Aorta (tissue), 5 donors: ENCODE data around the gene EPN2. TPM values are rescaled to one million over a fixed set of nuclear protein-coding genes. Genes with fewer than 3 reads are reported as not detected.
A peak's percentile ranks its signal among the peaks of the same experiment; 100 is the strongest.
"Not testable (repeated sequence)": the region's sequence is repeated elsewhere in the genome, so short reads cannot be mapped to it uniquely, and the experiment has no call there.

Source experiments
- ATAC-seq: fragments of 200-7000 bp; cut with Tn5 transposase; one replicate; pipeline ENCODE4 v1.9.1; 2022; ENCODE audit warnings: moderate library complexity; ENCODE audit not compliant: low FRiP score
- DNase-seq, 2 donors: peaks; one replicate each; pipeline ENCODE4 v3.0.0-alpha.2; 2020
- H3K27ac ChIP-seq, 2 donors: one replicate each; pipeline ENCODE4 v1.5.1; 2013; ENCODE audit warnings: low read length in 2 of 2, mild to moderate bottlenecking in 2 of 2, moderate library complexity in 2 of 2, control low read depth in 1 of 2, inconsistent platforms in 1 of 2, low read depth in 1 of 2
- H3K27me3 ChIP-seq, 2 donors: one replicate each; pipeline ENCODE4 v1.6.1; 2013; ENCODE audit warnings: control low read depth in 1 of 2, low read length in 1 of 2, mild to moderate bottlenecking in 1 of 2, moderate library complexity in 1 of 2; ENCODE audit not compliant: insufficient read depth in 2 of 2, control insufficient read depth in 1 of 2
- H3K36me3 ChIP-seq, 2 donors: one replicate each; pipeline ENCODE4 v1.6.1; 2013; ENCODE audit warnings: control low read depth in 1 of 2, low read length in 1 of 2, mild to moderate bottlenecking in 1 of 2; ENCODE audit not compliant: insufficient read depth in 2 of 2, control insufficient read depth in 1 of 2
- H3K4me1 ChIP-seq, 2 donors: one replicate each; pipeline ENCODE4 v1.6.1; 2013; ENCODE audit warnings: low read length in 2 of 2, control low read depth in 1 of 2, mild to moderate bottlenecking in 1 of 2, moderate library complexity in 1 of 2; ENCODE audit not compliant: insufficient read depth in 2 of 2, control insufficient read depth in 1 of 2
- H3K4me3 ChIP-seq, 2 donors: one replicate each; pipeline ENCODE4 v1.5.1; 2013; ENCODE audit warnings: low read length in 2 of 2, control low read depth in 1 of 2, mild to moderate bottlenecking in 1 of 2
- H3K9me3 ChIP-seq: one replicate; pipeline ENCODE4 v1.6.1; 2013; ENCODE audit warnings: mild to moderate bottlenecking, low read length; ENCODE audit not compliant: control insufficient read depth
- WGBS, 2 donors: extraction: QIAGEN DNeasy Blood & Tissue Kit; methylation state at CpG; one replicate each; pipeline ENCODE4 v1.1.7; 2013; 5-methylcytosine and 5-hydroxymethylcytosine counted together
- intact Hi-C, 2 donors: fragments of 100-400 bp; cut with DNase I; formaldehyde crosslinking; loops; one replicate each; pipeline versions ENCODE4 v1.14.2 to v1.15.0; 2022
- polyA plus RNA-seq, 2 donors: library from polyadenylated mRNA; stranded (reverse); fragments of 200-250 nt; gene quantifications; one replicate each; pipeline ENCODE4 v1.2.3, GENCODE V29; 2013
- total RNA-seq, 2 donors: library from RNA; stranded (reverse); fragmentation: NEBNext Ultra II Directional; extraction: Animal tissue kit (Norgen Biotek cat#: 25700); gene quantifications; one replicate each; pipeline ENCODE4 v1.2.1, GENCODE V29; 2021
- donor health status: healthy with polysubstance abuse.
- donor health status: Bipolar disorder and iron deficiency.
- donor health status: DM: no; HTN: no; CAD: no.
- donor health status: DM: no; HTN: no; CAD: no.
- donor health status: DM: yes; HTN: yes; CAD: no.

Gene EPN2
- total and polyA plus RNA-seq, 4 donors, result 8.6 to 67.7 (median 40.1) TPM

DNA sequence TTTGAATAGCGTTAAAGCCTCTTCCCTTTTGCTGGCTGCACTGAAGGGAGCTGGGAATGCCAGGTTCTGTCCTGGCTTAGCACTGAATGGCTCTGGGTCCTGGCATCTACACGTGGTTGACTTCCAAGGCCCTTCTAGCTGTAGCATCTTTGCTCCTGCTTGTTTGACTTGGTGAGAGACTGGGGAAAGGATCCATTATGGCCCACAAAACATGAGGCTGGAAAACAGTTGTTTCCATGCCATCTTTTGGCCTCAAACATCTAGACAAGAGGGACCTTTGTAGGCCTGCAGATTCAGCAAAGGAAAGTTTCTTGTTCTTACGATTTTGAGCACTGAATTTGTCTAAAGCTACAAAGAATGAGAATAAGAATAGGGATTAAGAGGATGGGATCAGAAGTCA is 32.5 kb downstream of the EPN2 start:
- H3K36me3 ChIP-seq, result no peaks in the 10 kb centered on the region
- H3K4me1 ChIP-seq, result peaks cover 2 to 3% of the 10 kb centered on the region in 2 donors
- no peak overlapping the region for H3K4me3 ChIP-seq
- H3K27ac ChIP-seq, result no peak overlapping the region
- DNase-seq (no peak), ATAC-seq (no peak)
- no peaks in the 10 kb centered on the region for H3K27me3 ChIP-seq
- no peaks in the 10 kb centered on the region for H3K9me3 ChIP-seq
- 33 to 34% methylated on average over 3 of the region's 3 CpGs for WGBS, 2 donors
- intact Hi-C loops, result no loop called here

DNA sequence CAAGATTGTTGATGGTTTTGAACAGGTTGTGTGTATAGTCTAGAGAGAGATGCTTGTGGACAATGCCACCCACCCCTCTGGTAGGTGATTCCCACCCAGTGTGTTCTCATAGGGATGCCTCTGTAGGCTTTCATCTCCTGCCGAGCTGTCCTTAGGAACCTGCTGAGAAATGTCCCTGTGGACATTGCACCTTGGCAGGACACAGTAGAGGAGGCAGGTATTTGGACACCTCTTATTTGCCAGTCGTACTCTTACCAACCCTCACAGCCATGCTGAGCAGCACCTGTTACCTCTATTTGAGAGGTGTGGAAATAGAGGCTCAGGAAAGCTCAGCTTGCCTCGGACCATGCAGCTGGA is 33.2 kb downstream of the EPN2 start:
- no peak overlapping the region for H3K27ac ChIP-seq
- 65 to 79% methylated on average over 3 of the region's 3 CpGs for WGBS, 2 donors
- intact Hi-C loops, result no loop called here

DNA sequence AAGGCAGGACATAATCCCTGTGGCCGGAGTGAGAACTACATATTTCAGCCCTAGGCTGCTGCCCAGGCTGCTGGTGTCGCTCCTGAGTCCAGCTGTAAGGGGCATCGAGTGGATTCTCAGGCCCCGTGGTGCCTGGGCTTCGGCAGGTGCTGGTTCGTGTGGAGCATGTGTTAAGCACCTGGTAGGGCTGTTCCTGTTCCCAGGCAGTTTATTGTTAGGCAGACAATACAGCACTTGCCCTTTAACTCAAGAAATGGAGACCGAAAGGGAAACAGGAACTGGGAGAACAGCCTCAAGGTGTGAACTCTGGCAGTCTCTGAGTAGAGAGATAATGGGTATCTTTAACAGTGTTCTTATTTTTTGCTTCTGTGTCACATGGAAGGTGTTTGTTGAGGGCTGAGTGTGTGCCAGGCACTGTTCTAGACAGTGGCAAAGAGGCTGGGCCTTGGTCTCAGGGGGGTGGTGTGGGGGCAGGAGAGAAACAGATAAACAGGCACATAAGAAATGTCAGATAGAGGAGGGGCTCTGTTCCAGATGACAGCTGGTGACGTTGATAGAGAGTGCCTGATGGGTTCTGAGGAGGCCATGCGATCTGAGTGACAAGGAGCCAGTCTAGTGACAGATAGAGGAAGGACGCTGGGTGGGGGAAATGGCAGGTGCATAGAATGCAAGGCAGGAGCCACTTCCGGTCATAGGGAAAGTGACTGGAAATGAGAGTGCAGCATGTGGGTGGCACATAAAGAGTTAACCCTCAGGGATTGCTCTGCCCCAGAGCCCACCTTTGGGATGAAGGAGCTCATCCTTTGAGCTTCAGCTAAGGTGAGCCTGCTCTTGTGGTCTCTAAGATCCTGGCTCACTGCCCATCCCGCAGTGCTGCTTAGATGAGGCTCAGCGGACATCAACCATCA is 33.8 kb downstream of the EPN2 start:
- ATAC-seq, result no peak
- DNase-seq, result no peak
- H3K27me3 ChIP-seq, result no peaks in the 10 kb centered on the region
- peaks cover 2 to 3% of the 10 kb centered on the region in 2 donors for H3K4me1 ChIP-seq
- no peaks in the 10 kb centered on the region for H3K36me3 ChIP-seq
- H3K27ac ChIP-seq, result no peak overlapping the region
- H3K9me3 ChIP-seq, result no peaks in the 10 kb centered on the region
- H3K4me3 ChIP-seq, result no peak overlapping the region
- intact Hi-C loops, result no loop called here
- WGBS, 2 donors, result 69 to 77% methylated on average over 13 of the region's 13 CpGs

More for the DNA sequence above, 33.2 kb downstream of the EPN2 start:
- Histone ChIP-seq H3K9me3 (no peaks in the 10 kb centered on the region), H3K36me3 (no peaks in the 10 kb centered on the region), H3K4me3 (no peak overlapping the region), H3K4me1 (peaks cover 2 to 3% of the 10 kb centered on the region in 2 donors), H3K27me3 (no peaks in the 10 kb centered on the region)
- ATAC-seq (no peak), DNase-seq (no peak)

- no peak overlapping the region for H3K4me3 ChIP-seq
- no peak for DNase-seq
- peaks cover 2 to 3% of the 10 kb centered on the region in 2 donors for H3K4me1 ChIP-seq
- no peaks in the 10 kb centered on the region for H3K9me3 ChIP-seq
- H3K27ac ChIP-seq, result peak overlapping the region in 1 of 2 donors; percentile 2
- H3K36me3 ChIP-seq, result no peaks in the 10 kb centered on the region
- no peaks in the 10 kb centered on the region for H3K27me3 ChIP-seq
- ATAC-seq, result peak; percentile 9
- intact Hi-C loops, result no loop called here
- WGBS, 2 donors, result 20% methylated on average over 10 of the region's 10 CpGs
Measured at GRCh38 chr17:19271780-19272357, 34.7 kb downstream of the EPN2 start.

DNA sequence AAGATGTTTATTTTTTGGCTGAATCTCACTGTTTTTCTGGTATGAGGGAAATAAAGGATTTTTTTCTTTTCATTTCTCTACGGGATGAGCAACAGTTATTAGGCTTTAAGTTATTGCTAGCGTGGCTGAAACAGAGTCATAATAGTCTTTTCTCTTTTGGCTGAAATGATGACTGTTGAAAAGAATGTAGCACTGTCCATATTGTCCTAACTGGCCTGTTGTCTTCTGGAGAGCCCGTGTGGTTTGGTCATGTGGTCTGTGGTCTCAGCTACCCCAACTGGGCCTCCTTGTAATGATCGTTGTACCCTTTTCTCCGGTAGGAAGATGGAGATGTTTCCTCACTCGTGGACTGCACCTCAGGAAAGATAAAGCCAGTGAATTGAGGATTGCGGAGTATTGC is 36.6 kb downstream of the EPN2 start:
- Histone ChIP-seq H3K27me3 (no peaks in the 10 kb centered on the region), H3K4me3 (no peak overlapping the region), H3K36me3 (no peaks in the 10 kb centered on the region), H3K9me3 (no peaks in the 10 kb centered on the region), H3K27ac (no peak overlapping the region), H3K4me1 (peaks cover 2 to 3% of the 10 kb centered on the region in 2 donors)
- WGBS, 2 donors, result 85% methylated on average over 7 of the region's 7 CpGs
- intact Hi-C loops, result no loop called here
- ATAC-seq (no peak), DNase-seq (no peak)

DNA sequence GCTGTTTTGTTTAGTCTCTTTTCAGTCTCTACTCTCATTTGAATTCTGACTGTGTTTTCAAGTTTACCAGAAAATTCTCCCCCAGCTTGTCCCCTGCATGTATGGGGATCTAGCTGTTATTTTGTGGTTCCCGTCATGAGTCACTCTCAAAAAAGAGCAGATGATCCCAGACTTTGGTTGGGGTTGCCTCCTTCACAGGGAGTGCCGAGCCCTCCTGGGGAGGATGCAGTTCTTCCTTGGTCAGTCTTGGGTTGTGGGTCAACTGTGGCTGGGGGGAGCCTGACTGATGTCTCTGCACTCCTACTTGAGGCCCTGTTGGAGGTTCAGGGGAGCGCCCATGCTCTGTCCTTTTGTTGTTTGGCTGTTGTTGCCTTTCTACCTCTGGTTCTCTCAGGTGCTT is 37.7 kb downstream of the EPN2 start:
- 88 to 99% methylated on average over 3 of the region's 3 CpGs for WGBS, 2 donors
- no peaks in the 10 kb centered on the region for H3K9me3 ChIP-seq
- no peaks in the 10 kb centered on the region for H3K4me1 ChIP-seq
- no peaks in the 10 kb centered on the region for H3K27me3 ChIP-seq
- no peak for ATAC-seq
- H3K36me3 ChIP-seq, result no peaks in the 10 kb centered on the region
- DNase-seq, result peak in 1 of 2 donors; percentile 17
- H3K27ac ChIP-seq, result no peak overlapping the region
- H3K4me3 ChIP-seq, result no peak overlapping the region
- intact Hi-C loops, result no loop called here

DNA sequence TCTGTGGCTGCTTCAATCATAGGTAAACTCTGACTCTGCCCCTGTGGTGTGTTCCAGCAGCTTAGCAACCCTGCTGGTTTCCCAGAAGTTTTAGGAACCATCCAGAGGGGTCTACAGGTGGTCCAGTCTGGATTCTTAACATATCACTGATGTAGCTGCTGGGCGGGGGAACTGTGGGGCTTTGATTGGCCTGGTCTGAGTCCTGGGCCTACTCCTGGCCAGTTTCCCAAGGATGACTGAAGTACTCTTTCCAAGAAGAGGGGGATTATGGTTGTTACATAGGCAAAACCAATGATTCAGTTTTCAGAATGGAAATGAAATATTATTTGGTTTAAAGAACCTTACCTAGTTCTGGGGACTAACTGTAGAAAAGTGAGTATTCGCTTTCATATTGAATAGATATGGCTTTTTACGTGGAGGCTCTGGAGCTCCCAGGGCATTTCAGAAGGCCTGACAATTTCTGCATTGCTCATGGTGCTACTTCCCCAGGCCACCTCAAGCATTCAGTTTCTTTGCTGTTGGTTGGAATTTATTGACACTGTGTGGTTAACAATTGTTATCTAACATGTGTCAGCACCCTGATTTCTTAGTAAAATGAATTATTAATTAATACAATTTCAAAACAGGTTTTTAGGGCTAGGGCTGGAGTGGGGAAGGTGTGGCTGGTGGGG is 38.4 kb downstream of the EPN2 start:
- Histone ChIP-seq H3K27me3 (no peaks in the 10 kb centered on the region), H3K9me3 (no peaks in the 10 kb centered on the region), H3K4me3 (no peak overlapping the region), H3K27ac (no peak overlapping the region), H3K4me1 (no peaks in the 10 kb centered on the region), H3K36me3 (no peaks in the 10 kb centered on the region)
- 74% methylated on average over 3 of the region's 3 CpGs for WGBS, 2 donors
- intact Hi-C loops, result no loop called here
- peak in 1 of 2 donors; percentile 16 for DNase-seq
- ATAC-seq, result no peak

DNA sequence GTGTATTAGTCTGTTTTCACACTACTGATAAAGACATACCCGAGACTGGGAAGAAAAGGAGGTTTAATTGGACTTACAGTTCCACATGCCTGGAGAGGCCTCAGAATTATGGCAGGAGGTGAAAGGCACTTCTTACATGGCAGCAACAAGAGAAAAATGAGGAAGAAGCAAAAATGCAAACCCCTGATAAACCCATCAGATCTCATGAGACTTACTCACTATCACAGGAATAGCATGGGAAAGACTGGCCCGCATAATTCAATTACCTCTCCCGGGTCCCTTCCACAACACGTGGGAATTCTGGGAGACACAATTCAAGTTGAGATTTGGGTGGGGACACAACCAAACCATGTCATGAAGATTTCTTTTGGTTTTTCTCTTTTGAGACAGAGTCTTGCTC is 41.1 kb downstream of the EPN2 start:
- H3K4me1 ChIP-seq, H3K27ac ChIP-seq: not testable (repeated sequence)

More for the DNA sequence above, 41.1 kb downstream of the EPN2 start:
- H3K9me3 ChIP-seq, H3K27me3 ChIP-seq, H3K36me3 ChIP-seq, ATAC-seq, H3K4me3 ChIP-seq, intact Hi-C loops: not testable (repeated sequence)
- 85 to 87% methylated on average over 4 of the region's 4 CpGs for WGBS, 2 donors
- DNase-seq, result peak in 1 of 2 donors; percentile 6
